H4 (cell line): ENCODE data around the gene ERCC2. TPM values are rescaled to one million over a fixed set of nuclear protein-coding genes. Genes with fewer than 3 reads are reported as not detected.

ENCODE experiments used
- DNase-seq: peaks from one replicate; pipeline ENCODE4 v3.0.0-alpha.2; 2015; ENCODE audit warnings: low spot score
- total RNA-seq: library from RNA; depleted of rRNA; stranded (reverse); fragments of >200 nt; shearing (Covaris generic); gene quantifications from 2 replicates; pipeline ENCODE4 v1.2.3, GENCODE V29; 2014

ERCC2 gene
- total RNA-seq, 1 experiment from 2014 or later, result 8.3 TPM

GRCh38 chr19:45401815-45402214 lies 31.4 kb upstream of the ERCC2 start:
- DNase-seq, result no peak

DNA sequence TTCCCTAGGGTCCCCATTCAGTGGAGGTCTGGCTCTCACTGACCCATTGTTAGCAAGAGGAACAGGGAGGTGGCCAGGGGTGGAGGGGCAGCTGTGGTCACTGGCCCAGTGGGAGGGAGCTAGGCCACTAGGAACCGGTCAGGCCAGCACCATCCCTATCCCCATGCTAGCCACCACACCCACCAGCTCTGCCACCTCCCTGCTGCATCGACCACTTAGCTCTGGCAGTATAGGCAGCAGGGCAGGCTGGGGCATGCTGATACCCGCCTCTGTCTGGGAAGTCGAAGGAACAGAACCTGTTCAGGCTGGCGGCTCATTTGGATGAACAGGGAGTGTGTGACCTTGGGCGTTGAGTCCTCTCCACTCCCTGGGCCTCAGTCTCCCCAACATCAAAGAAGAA lies 29.8 kb upstream of the ERCC2 start:
- no peak for DNase-seq

GRCh38 chr19:45395821-45396617 lies 25.6 kb upstream of the ERCC2 start:
- DNase-seq, result no peak

- DNase-seq, result no peak
These were observed 21.7 kb upstream of the ERCC2 start for GRCh38 chr19:45391871-45392665.

DNA sequence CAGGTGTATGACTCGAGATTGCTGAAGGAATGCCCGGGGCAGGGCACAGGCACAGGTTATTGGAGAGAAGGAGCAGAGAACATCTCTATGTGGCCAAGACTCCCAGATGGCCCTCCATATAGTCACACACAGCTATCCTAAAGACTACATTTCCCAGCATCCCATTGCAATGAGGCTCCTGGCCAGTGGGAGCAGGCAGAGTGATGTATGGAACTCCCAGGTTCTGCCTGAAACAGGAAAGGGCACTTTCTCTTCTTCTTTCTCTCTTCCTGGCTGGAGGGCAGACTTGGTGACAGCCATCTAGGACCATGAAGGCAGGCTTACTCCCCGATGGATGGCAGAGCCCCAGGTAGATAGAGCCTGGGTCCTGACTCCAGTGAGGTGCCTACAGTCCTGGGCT lies 21.0 kb upstream of the ERCC2 start:
- peak; percentile 24 for DNase-seq

- DNase-seq, result no peak
These were observed 15.2 kb upstream of the ERCC2 start for GRCh38 chr19:45385392-45386221.

- no peak for DNase-seq
These were observed 12.1 kb upstream of the ERCC2 start for GRCh38 chr19:45382426-45382825.

DNA sequence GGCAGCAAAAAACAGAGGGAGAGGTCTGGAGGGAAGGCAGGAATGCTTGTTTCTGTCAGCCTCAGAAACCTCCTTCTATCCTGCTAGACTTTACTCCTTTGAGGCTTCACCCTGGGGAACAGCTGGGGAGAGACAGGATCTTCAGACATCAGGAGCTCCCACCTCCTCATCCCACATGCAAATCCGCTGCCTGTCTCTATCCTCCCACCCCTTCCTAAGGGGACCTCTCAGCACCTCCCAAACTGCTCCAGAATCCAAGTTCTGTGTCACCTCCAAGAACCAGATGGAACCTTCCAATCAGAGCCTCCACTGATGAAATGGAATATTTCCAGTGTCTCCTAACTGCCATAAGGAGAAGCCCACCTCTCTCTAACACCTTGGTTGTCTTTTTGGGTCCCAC lies 9.7 kb upstream of the ERCC2 start:
- DNase-seq, result no peak

DNA sequence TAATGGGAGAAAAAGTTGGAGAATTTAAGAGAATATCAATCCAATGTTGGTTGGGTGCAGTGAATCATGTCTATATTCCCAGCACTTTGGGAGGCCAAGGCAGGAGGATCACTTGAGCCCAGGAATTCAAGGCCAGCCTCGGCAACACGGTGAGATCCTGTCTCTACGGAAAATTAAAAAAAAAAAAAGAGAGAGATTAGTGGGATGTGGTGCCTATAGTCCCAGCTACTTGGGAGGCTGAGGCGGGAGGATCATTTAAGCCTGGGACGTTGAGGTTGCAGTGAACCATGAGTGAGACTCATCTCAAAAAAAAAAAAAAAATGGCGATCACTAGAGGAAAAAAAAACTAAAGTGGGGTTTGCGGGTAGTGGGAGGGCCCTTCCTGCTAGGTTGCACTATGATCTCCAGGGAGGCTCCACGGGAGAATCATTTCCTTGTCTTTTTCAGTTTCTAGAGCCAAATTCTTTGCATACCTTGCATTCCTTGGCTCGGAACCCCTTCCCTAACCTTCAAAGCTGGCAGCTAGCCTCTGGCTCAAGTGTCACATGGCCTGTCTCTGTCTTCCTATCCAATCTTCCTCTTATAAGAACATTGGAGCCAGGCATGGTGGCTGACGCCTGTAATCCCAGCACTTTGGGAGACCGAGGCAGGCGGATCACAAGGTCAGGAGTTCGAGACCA lies 5.8 kb upstream of the ERCC2 start:
- DNase-seq, result peak; percentile 70

- DNase-seq, result no peak
These were observed 1.5 kb downstream of the ERCC2 start for GRCh38 chr19:45368737-45369340.

GRCh38 chr19:45368127-45368526 lies 2.2 kb downstream of the ERCC2 start:
- no peak for DNase-seq

- DNase-seq, result no peak
These were observed 5.7 kb downstream of the ERCC2 start for GRCh38 chr19:45364696-45365095.

- no peak for DNase-seq
These were observed 6.4 kb downstream of the ERCC2 start for GRCh38 chr19:45363861-45364459.

GRCh38 chr19:45362291-45362690 lies 8.1 kb downstream of the ERCC2 start:
- DNase-seq, result no peak

- no peak for DNase-seq
These were observed 8.8 kb downstream of the ERCC2 start for GRCh38 chr19:45361608-45362007.

- DNase-seq, result no peak
These were observed 12.1 kb downstream of the ERCC2 start for GRCh38 chr19:45358213-45358792.

- no peak for DNase-seq
These were observed 13.0 kb downstream of the ERCC2 start for GRCh38 chr19:45357445-45357783.

GRCh38 chr19:45356760-45357444 lies 13.5 kb downstream of the ERCC2 start:
- no peak for DNase-seq

DNA sequence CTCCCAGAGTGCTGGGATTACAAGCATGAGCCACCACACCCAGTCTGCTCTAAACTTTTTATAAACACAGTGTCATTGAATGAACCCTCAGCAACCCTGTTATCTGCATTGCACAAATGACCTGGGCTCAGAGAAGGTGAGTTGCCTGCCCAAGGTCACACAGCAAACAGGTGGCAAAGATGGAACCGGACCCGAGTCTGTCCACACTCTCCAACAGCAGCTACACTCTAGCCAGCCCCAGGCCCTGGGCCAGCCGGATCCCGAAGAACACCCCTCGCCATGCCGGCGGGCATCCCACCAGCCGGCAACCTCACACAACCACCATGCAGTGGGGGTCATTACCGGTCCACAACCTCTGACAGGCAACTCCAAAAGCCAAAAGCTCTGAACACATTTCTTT lies 14.5 kb downstream of the ERCC2 start:
- no peak for DNase-seq

GRCh38 chr19:45355402-45355801 lies 15.0 kb downstream of the ERCC2 start:
- DNase-seq, result no peak
